NCI-H146 treated with DMSO at 0.1 percent for 48 hours (cell line): ENCODE data around the gene VIPR2.

Source experiments
- DNase-seq: peaks from one replicate; lab custom pipeline; 2025; ENCODE audit not compliant: unreplicated experiment; lab: John Stamatoyannopoulos, UW

VIPR2 gene

DNA sequence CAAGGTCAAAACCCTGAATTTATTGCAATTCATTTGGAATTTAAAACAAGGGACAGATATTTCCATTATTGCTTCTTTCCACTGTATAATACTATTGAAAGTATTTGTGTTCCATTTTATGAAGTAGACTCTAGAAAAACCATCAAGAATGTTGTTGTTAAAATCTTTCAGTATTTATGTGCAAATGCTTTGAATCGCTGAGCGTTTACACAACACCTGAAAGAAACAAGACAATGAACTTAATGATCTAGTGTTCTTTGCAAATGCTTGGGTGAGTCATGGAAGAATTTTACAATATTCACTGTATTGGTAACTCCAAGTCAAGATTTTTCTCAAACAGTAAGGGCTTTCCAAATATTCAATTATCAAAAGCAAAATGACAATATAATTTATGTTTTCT is 97.1 kb downstream of the VIPR2 start:
- DNase-seq: no peak

DNA sequence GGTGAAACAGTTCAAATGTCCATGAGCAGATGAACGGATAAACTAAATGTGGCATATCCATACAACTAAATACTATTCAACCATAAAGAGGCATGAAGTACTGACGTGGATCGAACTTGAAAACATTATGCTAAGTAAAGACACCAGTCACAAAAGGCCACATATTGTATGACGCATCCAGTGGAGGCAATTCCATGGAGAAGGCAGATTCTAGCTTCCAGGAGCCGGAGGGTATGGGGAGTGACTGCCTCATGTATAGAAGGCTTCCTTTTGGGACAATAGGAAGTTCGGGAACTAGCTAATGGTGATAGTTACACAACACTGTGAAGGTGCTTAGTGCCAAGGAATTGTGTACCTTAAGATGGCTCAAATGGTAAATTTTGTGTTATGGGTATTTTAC is 98.4 kb downstream of the VIPR2 start:
- DNase-seq: no peak

DNA sequence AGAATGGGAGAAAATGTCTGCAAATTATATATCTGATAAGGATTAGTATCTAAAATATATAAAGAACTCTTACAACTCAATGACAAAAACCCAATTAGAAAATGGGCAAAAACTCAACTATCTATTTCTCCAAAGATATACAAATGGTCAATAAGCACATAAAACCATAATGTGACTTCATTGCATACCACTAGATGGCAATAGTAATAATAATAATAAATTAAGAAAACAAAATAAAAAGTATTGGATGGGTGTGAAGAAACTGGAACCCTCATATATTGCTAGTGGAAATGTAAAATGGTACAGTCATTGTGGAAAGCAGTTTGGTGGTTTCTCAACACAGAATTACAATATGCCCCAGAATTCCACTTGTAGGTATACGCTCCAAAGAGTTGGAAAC is 98.8 kb downstream of the VIPR2 start:
- no peak for DNase-seq

GRCh38 chr7:159042581-159043101 is 102.0 kb downstream of the VIPR2 start:
- no peak for DNase-seq

GRCh38 chr7:159042103-159042502 is 102.6 kb downstream of the VIPR2 start:
- no peak for DNase-seq

GRCh38 chr7:159040912-159041711 is 103.6 kb downstream of the VIPR2 start:
- DNase-seq: no peak

- DNase-seq: no peak
Observed at GRCh38 chr7:159040146-159040545, 104.5 kb downstream of the VIPR2 start.

GRCh38 chr7:159039716-159040115 is 105.0 kb downstream of the VIPR2 start:
- no peak for DNase-seq

DNA sequence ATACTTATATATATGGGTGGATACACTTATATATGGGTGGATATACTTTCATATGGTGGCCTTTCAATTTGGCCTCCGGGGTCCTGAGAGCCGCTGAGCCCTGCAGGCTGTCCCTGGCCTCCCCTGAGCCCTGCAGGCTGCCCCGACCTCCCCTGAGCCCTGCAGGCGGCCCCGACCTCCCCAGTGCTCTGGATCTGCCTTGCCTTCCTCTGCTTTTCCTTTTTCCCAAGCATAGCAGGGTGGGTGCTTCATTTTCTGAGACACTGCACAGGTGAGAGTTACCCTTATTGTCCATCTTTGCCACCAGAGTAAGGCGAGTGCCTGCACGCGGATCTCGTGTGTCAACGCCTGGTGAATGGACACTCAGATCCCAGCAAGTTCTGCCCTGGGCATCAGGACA is 106.6 kb downstream of the VIPR2 start:
- no peak for DNase-seq

DNA sequence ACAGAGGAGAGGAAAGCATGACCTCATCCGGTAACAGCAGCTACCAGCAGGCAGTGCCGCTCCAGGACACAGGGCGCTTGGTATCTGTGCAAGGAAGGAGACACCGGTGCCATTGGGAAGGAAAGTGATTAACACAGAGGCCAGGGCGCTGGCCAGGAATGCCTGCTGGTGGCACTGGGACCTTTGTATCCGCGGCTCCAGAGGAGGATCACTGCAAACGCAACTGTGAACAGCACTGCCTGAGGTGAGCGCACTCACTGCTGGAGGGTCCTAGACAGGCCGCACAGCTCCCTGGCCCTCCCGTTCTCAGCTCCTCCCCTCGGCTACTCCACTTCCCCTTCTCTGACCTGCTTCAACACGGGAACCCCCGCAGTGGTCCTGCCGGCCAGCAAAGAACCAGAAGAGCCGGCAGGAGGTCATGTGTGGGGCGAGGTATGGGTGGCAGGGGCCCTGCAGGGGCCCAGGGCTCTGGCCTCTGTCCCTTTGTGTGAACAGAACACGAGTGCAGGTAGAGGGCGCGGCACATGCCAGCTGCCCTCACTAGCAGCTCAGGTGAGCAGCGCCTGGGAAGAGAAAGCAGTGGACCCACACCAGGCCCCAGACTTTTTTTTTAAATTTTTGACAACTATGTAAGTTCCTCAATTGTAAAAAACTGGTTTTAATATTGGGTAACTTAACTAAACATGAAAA is 107.6 kb downstream of the VIPR2 start:
- DNase-seq: no peak

GRCh38 chr7:159035571-159036073 is 109.0 kb downstream of the VIPR2 start:
- DNase-seq: no peak

DNA sequence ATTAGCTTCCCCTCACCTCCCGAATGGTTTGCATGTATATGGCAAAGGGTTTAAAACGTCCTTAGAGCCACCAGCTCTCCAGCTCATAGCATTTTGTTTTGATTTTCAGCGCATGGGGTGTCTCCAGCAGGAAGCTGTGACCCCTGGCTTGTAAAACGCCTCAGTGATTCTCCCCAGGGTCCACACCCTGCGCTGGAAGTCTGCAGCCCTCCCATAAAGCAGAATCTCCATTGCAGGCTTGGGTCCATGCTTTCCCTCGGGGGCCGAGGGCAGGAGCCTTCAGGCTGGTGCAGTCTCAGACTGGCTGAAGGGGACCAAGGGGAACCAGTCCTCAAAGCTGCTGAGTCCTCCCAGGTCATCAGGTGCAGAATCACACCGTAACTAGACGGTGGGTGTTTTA is 109.7 kb downstream of the VIPR2 start:
- no peak for DNase-seq

- no peak for DNase-seq
Observed at GRCh38 chr7:159034394-159034793, 110.3 kb downstream of the VIPR2 start.

- DNase-seq: no peak
Observed at GRCh38 chr7:159033956-159034355, 110.7 kb downstream of the VIPR2 start.

DNA sequence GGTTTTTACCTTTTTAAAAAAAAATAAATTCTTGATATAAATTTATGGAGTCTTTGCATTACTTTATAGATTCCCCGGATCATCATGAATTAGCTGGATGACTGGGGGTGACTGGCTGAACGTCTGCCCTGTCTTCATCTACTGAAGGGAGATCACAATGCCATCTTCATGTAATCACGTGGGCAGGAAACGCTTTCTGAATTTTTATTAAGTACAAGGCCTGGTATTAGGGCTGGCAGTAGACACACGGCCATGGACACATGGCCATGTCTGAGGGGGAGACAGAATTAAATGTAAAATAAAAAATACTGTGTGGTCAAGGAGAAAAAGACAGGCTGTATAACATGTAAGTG is 111.2 kb downstream of the VIPR2 start:
- DNase-seq: no peak

- DNase-seq: no peak
Observed at GRCh38 chr7:159032753-159033472, 111.8 kb downstream of the VIPR2 start.

- DNase-seq: no peak
Observed at GRCh38 chr7:159032322-159032721, 112.3 kb downstream of the VIPR2 start.

DNA sequence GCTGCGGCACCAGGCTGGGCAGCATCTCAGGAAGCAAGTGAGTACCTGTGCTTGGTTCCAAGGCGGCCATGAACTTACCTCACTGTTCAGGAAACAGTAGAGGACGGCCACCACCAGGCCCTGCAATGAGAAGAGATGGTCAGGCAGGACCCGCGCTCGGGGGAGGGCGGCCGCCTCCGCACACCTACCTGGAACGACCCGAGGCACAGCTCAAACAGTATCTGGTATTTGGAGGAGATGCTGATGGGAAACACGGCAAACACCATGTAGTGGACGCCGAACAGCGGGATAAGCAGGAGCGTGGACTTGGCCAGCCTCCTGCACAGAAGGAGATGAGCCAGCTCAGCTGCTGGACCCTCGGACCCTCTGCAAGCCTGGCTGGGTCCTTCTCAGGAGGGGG is 112.9 kb downstream of the VIPR2 start:
- DNase-seq: no peak

DNA sequence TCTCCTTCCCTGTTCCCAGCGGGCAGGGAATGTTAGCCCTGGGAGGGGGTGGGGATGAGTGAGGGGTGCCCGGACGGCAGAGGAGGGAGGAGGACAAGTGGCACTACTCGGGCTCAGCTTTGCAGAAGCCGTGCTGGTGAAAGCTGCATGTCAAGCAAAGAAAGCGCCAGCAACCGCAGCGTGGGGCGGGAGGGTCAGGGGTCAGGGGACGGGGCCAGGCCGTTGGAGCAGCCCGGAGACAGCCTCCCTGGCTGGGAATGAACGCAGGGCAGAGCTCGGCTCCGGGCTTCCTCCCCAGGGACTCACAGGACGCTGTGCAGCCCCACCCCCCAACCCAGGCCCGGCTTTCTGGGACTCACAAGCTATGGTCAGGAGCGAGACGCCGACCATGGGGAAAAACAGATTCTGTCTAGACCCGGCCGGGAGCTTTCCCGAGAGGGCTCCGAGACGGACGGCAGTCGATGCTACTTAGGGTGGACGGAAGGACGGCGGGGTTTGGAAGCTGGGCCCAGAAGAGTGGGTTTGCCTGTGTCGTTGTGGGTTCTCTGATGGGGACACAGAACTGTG is 113.4 kb downstream of the VIPR2 start:
- no peak for DNase-seq

DNA sequence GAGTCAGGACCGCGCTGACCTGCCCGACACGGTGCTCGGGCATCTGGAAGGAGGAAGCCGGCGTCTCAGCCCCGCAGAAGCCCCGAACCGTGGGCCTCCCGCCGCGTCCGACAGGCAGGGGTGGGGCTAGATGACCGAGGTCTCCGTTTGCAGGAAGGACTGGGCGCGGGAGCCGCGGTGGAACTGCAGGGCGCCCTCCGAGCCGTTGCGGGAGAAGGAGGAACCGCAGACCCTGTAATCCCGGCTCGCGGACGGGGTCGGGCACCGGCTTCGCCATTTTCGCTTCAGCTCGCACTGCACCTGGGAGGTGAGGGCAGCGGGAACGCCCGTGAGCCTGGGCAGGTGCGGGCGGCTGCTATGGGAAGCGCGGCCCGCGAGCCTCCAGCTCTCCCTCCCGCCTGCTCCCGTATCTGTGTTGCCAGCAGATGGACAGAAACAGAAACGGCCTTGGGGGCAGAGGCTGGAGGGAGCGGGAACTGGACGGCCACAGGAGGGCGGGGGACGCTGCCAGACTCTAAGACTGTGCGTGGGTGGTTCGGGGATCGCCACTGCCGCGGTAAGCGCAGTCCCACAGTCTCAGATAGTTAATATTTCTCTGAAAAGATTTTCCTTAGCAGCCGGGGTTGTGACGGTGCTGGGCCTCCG is 114.1 kb downstream of the VIPR2 start:
- DNase-seq: no peak
